CD14-positive monocyte (primary cell): ENCODE data around the gene CDKAL1. TPM values are rescaled to one million over a fixed set of nuclear protein-coding genes. Genes with fewer than 3 reads are reported as not detected.

Experiments
- DNase-seq, 3 donors: peaks; one replicate each; pipeline ENCODE4 v3.0.0-alpha.2; 2011 to 2022
- H2AFZ ChIP-seq: 2 replicates; pipeline ENCODE4 v1.6.0; 2012; ENCODE audit warnings: mild to moderate bottlenecking, low read depth, low read length, inconsistent platforms; ENCODE audit not compliant: insufficient read depth, poor library complexity, severe bottlenecking
- H3K27ac ChIP-seq, 2 donors: 1 replicate in 1 of 2; 2 replicates in 1 of 2; pipeline ENCODE4 v1.5.1; 2012 to 2013; ENCODE audit warnings: low read length in 2 of 2, control low read depth in 1 of 2, inconsistent platforms in 1 of 2, low read depth in 1 of 2, mild to moderate bottlenecking in 1 of 2
- H3K27me3 ChIP-seq, 2 donors: one replicate each; pipeline versions ENCODE4 v1.6.0 to v1.6.1; 2011 to 2013; ENCODE audit warnings: low read length in 2 of 2; ENCODE audit not compliant: control insufficient read depth in 2 of 2, insufficient read depth in 2 of 2
- H3K36me3 ChIP-seq, 2 donors: replicated peaks in 1 of 2; 1 replicate in 1 of 2; 2 replicates in 1 of 2; pipeline versions ENCODE4 v1.5.1 to v1.6.1; 2012 to 2013; ENCODE audit warnings: low read length in 2 of 2, control low read depth in 1 of 2, inconsistent platforms in 1 of 2, mild to moderate bottlenecking in 1 of 2; ENCODE audit not compliant: insufficient read depth in 2 of 2, control insufficient read depth in 1 of 2
- H3K4me1 ChIP-seq, 2 donors: 1 replicate in 1 of 2; 2 replicates in 1 of 2; pipeline versions ENCODE4 v1.5.1 to v1.6.1; 2012 to 2013; ENCODE audit warnings: low read length in 2 of 2, control low read depth in 1 of 2, inconsistent platforms in 1 of 2, mild to moderate bottlenecking in 1 of 2, moderate library complexity in 1 of 2; ENCODE audit not compliant: insufficient read depth in 2 of 2, control insufficient read depth in 1 of 2
- H3K4me2 ChIP-seq: replicated peaks from 2 replicates; pipeline ENCODE3; 2012; ENCODE audit warnings: low read length, moderate library complexity, mild to moderate bottlenecking; ENCODE audit not compliant: poor library complexity, severe bottlenecking; ENCODE audit errors: extremely low read depth
- H3K4me3 ChIP-seq, 3 experiments: fragments of 200-600 bp in 1 of 3; sonication (generic) in 1 of 3; replicated peaks in 1 of 3; 1 replicate in 2 of 3; 2 replicates in 1 of 3; pipeline ENCODE4 v1.5.1; 2011 to 2013; ENCODE audit warnings: low read length in 3 of 3, mild to moderate bottlenecking in 3 of 3, control low read depth in 2 of 3, low read depth in 2 of 3, inconsistent platforms in 1 of 3, moderate library complexity in 1 of 3
- H3K79me2 ChIP-seq: 2 replicates; pipeline ENCODE4 v1.6.0; 2012; ENCODE audit warnings: mild to moderate bottlenecking, control low read depth, inconsistent platforms, low read length, moderate library complexity; ENCODE audit not compliant: insufficient read depth
- H3K9ac ChIP-seq: 2 replicates; pipeline ENCODE4 v1.6.0; 2017; ENCODE audit warnings: low read length, mild to moderate bottlenecking; ENCODE audit not compliant: insufficient read depth, poor library complexity, severe bottlenecking
- H3K9me3 ChIP-seq, 2 donors: replicated peaks in 1 of 2; 1 replicate in 1 of 2; 2 replicates in 1 of 2; pipeline versions ENCODE4 v1.5.1 to v1.6.1; 2012 to 2013; ENCODE audit warnings: low read length in 2 of 2, control low read depth in 1 of 2; ENCODE audit not compliant: control insufficient read depth in 1 of 2, insufficient read depth in 1 of 2
- H4K20me1 ChIP-seq: 2 replicates; pipeline ENCODE4 v1.6.0; 2012; ENCODE audit warnings: mild to moderate bottlenecking, low read length, control low read depth, moderate library complexity; ENCODE audit not compliant: insufficient read depth
- H3K27ac Mint-ChIP-seq, 7 donors: one replicate each; pipeline ENCODE4 v1.8.0; 2020; ENCODE audit warnings: mild to moderate bottlenecking in 7 of 7, mixed read lengths in 7 of 7, moderate library complexity in 6 of 7, inconsistent platforms in 2 of 7
- H3K27me3 Mint-ChIP-seq, 3 donors: one replicate each; pipeline ENCODE4 v1.8.0; 2021 to 2022; ENCODE audit warnings: low read depth in 3 of 3, mild to moderate bottlenecking in 3 of 3, mixed read lengths in 3 of 3, moderate library complexity in 3 of 3, inconsistent platforms in 1 of 3
- H3K36me3 Mint-ChIP-seq, 2 donors: one replicate each; pipeline ENCODE4 v1.8.0; 2020; ENCODE audit warnings: mixed read lengths in 2 of 2, inconsistent platforms in 1 of 2, mild to moderate bottlenecking in 1 of 2
- H3K4me1 Mint-ChIP-seq: one replicate; pipeline ENCODE4 v1.8.0; 2020; ENCODE audit warnings: mild to moderate bottlenecking, mixed read lengths
- H3K4me3 Mint-ChIP-seq, 2 donors: one replicate each; pipeline ENCODE4 v1.8.0; 2020; ENCODE audit warnings: mild to moderate bottlenecking in 2 of 2, mixed read lengths in 2 of 2, moderate library complexity in 1 of 2
- H3K9me3 Mint-ChIP-seq, 7 donors: one replicate each; pipeline ENCODE4 v1.8.0; 2020 to 2022; ENCODE audit warnings: mixed read lengths in 7 of 7, mild to moderate bottlenecking in 6 of 7, moderate library complexity in 6 of 7, inconsistent platforms in 2 of 7
- WGBS: methylation state at CpG from one replicate; pipeline ENCODE4 v1.1.5; 2013; ENCODE audit warnings: missing lambda C conversion rate; ENCODE audit not compliant: insufficient coverage; 5-methylcytosine and 5-hydroxymethylcytosine counted together
- intact Hi-C, 2 donors: fragments of 100-400 bp; cut with micrococcal nuclease; formaldehyde crosslinking; loops; one replicate each; pipeline versions ENCODE4 v1.15.0 to v1.15.1; 2023
- polyA plus RNA-seq, 3 donors: library from polyadenylated mRNA; depleted of rRNA in 1 of 3; unstranded in 2 of 3; stranded (reverse) in 1 of 3; fragments of 300-500 nt in 2 of 3; fragments of >200 nt in 1 of 3; fragmentation: Illumina TruSeq in 2 of 3; gene quantifications; 1 replicate in 2 of 3; 2 replicates in 1 of 3; pipeline ENCODE4 v1.2.3, GENCODE V29; 2012 to 2021
- TF ChIP-seq, protein P1 (sequence below): fragments of 200-600 bp; IDR thresholded peaks from one replicate; pipeline ENCODE4 v1.8.0; 2022; ENCODE audit warnings: antibody characterized with exemption, mild to moderate bottlenecking

The CDKAL1 gene
- polyA plus RNA-seq, 3 donors: 3.2 to 12.4 (median 8.3) TPM

DNA sequence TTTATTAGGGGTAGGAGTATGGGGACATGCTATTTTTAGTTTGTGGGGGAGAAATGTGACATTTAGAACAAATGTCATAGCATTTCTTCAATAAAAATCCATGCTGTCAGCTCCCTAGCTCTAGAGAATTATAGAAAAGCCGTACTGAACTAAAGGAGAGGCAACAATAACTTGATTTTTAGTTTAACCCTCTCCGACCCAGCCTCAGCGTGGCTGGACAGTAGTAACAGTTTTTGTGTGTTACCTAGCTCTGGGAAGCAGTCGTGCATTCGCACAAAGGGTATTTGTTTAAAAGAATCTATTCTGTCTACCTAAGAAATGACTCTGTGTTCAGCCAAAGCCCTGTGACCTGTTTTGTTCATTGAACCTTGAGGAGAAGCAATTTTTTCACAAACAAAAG lies 616.9 kb downstream of the CDKAL1 start:
- H3K36me3 ChIP-seq: no peaks in the 10 kb centered on the region
- no peak overlapping the region for H2AFZ ChIP-seq
- H3K36me3 Mint-ChIP-seq: no peaks in the 10 kb centered on the region
- H3K4me3 ChIP-seq: no peak overlapping the region
- no peak overlapping the region for H3K27ac Mint-ChIP-seq
- H3K9ac ChIP-seq: no peak overlapping the region
- no peaks in the 10 kb centered on the region for H3K9me3 ChIP-seq
- H3K27ac ChIP-seq: no peak overlapping the region
- H3K4me1 ChIP-seq: no peaks in the 10 kb centered on the region
- H3K4me2 ChIP-seq: no peak overlapping the region
- DNase-seq: no peak
- H3K27me3 ChIP-seq: no peaks in the 10 kb centered on the region
- H3K4me3 Mint-ChIP-seq: no peak overlapping the region
- 100% methylated on average over 3 of the region's 5 CpGs for WGBS
- H3K79me2 ChIP-seq: no peaks in the 10 kb centered on the region
- peaks cover 0 to 1% (median 0%) of the 10 kb centered on the region in 7 donors for H3K9me3 Mint-ChIP-seq
- TF ChIP-seq, protein P1, sequence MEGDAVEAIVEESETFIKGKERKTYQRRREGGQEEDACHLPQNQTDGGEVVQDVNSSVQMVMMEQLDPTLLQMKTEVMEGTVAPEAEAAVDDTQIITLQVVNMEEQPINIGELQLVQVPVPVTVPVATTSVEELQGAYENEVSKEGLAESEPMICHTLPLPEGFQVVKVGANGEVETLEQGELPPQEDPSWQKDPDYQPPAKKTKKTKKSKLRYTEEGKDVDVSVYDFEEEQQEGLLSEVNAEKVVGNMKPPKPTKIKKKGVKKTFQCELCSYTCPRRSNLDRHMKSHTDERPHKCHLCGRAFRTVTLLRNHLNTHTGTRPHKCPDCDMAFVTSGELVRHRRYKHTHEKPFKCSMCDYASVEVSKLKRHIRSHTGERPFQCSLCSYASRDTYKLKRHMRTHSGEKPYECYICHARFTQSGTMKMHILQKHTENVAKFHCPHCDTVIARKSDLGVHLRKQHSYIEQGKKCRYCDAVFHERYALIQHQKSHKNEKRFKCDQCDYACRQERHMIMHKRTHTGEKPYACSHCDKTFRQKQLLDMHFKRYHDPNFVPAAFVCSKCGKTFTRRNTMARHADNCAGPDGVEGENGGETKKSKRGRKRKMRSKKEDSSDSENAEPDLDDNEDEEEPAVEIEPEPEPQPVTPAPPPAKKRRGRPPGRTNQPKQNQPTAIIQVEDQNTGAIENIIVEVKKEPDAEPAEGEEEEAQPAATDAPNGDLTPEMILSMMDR: no peak
- H3K4me1 Mint-ChIP-seq: no peaks in the 10 kb centered on the region
- no peaks in the 10 kb centered on the region for H4K20me1 ChIP-seq
- H3K27me3 Mint-ChIP-seq: no peaks in the 10 kb centered on the region
- intact Hi-C loops: no loop called here

DNA sequence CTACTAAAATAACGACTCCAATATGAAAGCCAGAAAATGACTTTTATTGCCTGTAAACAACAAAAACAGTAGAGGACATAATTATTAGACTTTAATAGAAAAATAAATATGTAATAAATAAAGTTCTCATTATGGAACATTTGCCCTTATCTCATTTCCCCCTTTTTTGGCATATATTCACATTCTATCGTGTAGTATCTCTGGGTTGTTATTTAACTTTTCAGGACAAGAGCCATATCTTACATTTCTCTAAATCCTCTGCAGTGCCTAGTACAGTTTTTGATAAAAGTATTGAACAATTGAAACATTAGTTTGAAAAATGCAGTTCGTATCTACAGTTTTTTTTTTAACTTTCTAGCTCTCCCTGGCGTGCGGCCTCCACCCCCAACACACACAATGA lies 617.3 kb downstream of the CDKAL1 start:
- Histone ChIP-seq H3K27ac (no peak overlapping the region), H3K9ac (no peak overlapping the region), H3K36me3 (no peaks in the 10 kb centered on the region), H3K27me3 (no peaks in the 10 kb centered on the region), H3K4me2 (no peak overlapping the region), H3K9me3 (no peaks in the 10 kb centered on the region), H2AFZ (no peak overlapping the region), H4K20me1 (no peaks in the 10 kb centered on the region), H3K4me1 (no peaks in the 10 kb centered on the region), H3K4me3 (no peak overlapping the region), H3K79me2 (no peaks in the 10 kb centered on the region)
- Mint-ChIP-seq H3K27ac (no peak overlapping the region), H3K27me3 (no peaks in the 10 kb centered on the region), H3K9me3 (peaks cover 0 to 1% (median 0%) of the 10 kb centered on the region in 7 donors), H3K4me1 (no peaks in the 10 kb centered on the region), H3K36me3 (no peaks in the 10 kb centered on the region), H3K4me3 (no peak overlapping the region)
- no CpG with 5 or more reads among the region's 5 CpGs for WGBS
- intact Hi-C loops: no loop called here
- DNase-seq: no peak
- TF ChIP-seq, protein P1: no peak
